SKM-1 (cell line): ENCODE measurements around the gene DPP10.
"Not testable (repeated sequence)": the region's sequence is repeated elsewhere in the genome, so short reads cannot be mapped to it uniquely, and the experiment has no call there.

Experiments
- DNase-seq: peaks from one replicate; lab custom pipeline; 2025; ENCODE audit not compliant: unreplicated experiment; lab: John Stamatoyannopoulos, UW

Gene DPP10

DNA sequence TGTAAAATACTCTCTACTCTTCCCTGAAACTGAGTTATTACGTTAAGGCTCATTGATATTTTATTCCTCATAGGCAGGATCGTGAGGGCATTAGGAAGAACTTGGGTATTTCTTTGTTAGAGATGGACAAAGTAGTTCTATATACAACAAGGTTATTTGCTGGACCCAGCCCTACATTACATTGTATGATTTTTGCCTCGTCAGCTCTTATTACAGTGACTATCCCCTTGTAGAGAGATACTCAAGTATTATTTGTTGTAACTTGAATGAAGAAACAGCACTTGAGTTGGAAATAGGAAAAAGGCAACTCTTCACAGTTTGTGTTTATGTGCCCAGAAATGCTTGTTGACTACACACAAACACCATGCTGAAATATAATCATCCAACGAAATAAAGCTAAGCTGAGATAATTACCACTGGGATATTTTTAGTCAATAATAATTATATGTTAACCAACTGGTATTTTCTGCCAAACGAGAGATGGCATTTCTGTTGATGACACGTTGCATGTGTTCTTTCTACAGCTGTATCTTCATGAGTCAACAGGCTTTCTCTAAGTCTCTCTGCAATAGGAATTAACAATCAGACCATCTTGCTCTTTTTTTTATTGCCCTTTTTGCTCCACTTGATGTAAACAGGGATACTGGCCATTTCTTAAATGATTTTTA, 947.6 kb downstream of the DPP10 start:
- DNase-seq: no peak

- DNase-seq: no peak
These were observed 954.1 kb downstream of the DPP10 start for GRCh38 chr2:115396579-115396978.

GRCh38 chr2:115400940-115401339, 958.5 kb downstream of the DPP10 start:
- no peak for DNase-seq

DNA sequence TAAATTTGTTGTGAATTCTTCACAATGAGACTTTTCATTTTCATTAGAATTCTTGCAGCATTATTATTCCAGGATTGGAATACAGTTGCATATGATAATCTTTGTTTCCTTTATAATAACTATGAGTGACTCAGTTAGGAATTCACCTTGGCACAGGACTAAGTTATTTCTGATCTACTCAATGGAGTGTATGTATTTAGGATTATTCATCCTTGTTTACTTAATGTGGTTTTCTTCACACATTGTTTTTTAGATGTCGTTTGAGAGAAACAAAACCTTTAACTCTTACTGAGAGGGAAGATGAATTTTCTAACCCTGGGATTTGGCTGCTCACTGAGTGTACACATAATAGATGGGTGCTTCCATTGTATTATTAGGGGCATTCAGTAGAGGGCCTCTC, 970.1 kb downstream of the DPP10 start:
- DNase-seq: no peak

DNA sequence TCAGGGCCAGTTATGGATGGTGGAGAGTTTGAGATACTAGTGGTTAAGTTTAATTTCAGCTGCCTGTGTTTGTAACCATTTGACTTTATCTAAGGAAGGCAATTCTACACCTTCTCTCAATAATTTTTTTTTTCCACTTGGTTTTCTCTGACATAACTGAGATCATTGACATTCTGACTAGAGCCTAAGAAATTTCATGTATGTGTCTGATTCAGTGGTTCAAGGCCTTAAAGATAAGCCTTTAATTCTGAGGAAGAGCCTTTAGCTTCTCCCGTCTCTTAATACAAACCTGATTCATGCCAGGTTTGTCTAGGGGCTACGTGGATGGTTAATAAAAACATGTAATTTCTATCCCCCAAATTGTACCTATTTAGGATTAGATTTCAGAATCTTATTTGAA, 971.4 kb downstream of the DPP10 start:
- no peak for DNase-seq

DNA sequence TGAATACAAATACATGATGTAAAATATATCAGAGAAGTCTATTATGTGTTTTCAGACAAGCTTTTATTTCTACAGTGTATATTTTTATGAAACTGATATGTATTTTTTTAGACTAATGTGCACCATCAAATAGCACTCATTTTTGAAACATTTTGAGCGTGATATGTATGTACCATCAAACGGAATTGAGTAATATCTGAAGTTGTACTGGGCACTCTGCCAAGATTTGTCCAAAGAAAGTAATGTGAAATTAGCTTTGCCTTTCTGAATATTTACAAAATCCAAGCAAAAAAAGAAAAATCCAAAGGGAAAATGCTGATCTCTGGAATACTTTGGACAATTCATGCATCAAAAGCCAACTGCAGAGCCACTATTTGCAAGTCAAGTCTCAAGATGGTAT, 972.0 kb downstream of the DPP10 start:
- no peak for DNase-seq

DNA sequence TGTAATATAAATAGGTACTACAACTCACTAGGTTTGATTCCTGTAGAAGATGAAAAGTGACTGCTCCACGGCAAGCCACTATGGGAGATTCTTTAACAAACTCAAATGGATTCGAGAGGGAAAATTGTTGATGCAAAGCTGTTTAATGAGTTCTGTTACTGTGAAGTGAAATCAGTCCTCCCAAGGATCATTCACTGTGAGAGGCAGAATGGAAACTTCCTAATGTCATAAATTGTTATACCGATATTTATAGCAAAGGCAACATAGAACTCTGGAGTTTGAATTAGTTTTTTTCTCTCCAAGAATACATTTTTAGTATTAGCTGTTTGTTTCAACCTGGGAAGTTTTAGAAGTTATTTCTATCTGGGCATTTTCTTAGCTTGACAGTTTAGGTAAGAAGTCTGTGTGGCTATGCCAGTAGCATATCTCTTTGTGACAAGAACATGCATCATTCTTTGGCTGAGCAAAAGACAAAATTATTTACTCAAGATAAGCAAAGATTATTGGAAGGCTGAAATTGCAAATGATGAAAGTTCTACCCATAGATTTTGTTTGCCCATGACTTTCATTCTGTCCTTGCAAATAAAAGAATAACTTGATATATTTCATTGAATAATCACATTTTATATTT, 979.7 kb downstream of the DPP10 start:
- DNase-seq: no peak

- DNase-seq: no peak
These were observed 985.0 kb downstream of the DPP10 start for GRCh38 chr2:115427436-115427835.

DNA sequence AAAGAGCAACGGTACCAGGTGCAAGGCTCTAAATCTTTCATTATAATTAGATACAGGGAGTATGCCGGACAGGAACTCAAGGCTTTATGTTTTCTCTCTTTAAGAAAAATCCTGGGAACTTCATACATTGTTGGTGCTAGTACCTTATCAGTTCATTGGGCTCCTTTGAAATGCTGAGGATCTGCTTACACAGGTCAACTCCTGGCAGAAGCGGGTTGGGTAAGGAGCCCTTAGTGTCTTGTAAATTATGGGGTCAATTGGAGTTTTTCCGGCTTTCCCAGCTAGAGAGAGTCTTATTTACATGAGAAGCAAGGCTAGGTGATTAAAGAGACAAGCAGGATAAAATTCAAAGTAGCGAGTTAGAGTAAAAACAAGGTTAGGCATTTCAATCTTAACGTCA, 998.3 kb downstream of the DPP10 start:
- DNase-seq: not testable (repeated sequence)

DNA sequence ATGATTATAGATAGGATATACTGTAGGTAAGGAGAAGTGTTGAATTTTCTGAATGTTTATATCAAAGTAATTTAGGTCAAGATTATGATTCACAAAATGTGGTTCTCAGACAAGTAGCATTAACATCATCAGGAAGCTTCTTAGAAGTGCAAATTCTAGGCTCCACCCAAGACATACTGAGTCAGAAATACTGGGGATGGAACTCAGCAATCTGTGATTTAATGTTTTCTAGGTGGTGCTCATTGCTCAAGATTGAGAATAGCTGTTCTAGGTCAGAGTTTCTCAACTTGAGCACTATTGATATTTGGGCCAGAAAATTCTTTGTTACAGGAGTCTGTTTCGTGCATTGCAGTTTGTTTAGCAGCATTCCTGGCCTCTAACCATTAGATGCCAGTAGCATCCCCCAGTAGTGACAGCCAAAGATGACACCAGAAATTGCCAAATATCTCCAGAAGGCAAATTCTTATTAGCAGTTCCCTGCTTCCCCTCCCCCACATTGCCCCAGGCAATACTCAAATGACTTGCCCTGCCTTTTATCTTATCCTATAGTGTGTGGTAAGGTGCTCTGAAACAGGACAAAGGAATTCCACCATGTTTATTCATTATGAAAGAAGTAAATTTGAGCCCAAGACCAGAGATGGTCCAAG, 1001.2 kb downstream of the DPP10 start:
- no peak for DNase-seq

DNA sequence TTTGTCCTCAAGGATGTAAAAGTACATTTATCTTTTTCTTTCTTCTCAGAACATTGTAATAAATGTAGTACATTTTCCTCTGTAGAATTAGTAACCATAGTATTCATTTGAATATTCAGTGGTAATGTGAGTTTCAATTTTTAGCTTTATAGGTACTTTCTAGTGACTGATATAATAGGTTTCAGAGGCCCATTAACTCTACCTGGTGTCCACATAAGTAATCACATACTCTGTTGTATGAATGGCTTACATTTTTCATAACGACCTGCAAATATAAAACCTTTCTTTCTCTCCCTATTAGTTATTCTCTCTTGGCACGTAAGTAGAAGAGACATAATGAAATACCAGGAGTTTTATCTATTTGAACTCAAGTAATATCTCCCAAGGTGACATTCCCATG, 1017.6 kb downstream of the DPP10 start:
- DNase-seq: no peak

GRCh38 chr2:115480741-115481140, 1038.3 kb downstream of the DPP10 start:
- DNase-seq: no peak

GRCh38 chr2:115481842-115482241, 1039.4 kb downstream of the DPP10 start:
- DNase-seq: no peak

GRCh38 chr2:115483666-115484065, 1041.2 kb downstream of the DPP10 start:
- DNase-seq: no peak

DNA sequence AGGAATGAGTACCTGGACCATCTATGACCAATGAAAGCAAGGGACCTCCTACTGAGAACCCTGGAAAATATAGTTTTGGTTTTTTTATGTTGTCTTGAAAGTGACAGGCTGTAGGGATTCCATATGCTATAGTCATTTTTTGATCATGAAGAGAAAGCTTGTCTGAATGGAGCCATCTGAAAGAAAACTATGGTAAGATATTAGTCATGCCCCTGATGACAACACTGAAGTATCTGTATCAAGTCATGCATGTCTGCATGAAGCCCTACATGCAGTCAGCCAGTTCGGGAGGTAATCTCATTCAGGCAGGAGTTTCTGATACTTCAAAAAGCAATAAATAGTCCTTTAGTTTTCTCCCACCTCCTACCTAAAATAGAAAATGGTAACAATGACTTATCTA, 1042.0 kb downstream of the DPP10 start:
- no peak for DNase-seq

DNA sequence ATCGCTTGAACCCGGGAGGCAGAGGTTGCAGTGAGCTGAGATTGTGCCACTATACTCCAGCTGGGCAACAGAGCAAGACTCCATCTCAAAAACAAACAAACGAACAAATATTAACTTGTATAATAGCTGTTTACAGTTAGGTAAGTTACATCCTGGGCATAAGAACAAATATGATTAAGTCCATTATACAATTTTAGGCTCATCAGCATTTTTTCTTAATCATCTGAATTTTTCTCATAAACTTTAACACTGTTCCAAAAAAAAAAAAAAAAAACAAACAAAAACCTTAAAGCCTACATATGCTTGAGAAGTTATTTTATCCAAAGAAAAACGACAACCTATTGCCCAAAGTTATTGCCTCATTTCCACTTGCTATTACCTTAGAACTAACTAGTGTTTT, 1042.5 kb downstream of the DPP10 start:
- no peak for DNase-seq

- no peak for DNase-seq
These were observed 1048.8 kb downstream of the DPP10 start for GRCh38 chr2:115491186-115491793.

GRCh38 chr2:115505331-115505730, 1062.9 kb downstream of the DPP10 start:
- no peak for DNase-seq

DNA sequence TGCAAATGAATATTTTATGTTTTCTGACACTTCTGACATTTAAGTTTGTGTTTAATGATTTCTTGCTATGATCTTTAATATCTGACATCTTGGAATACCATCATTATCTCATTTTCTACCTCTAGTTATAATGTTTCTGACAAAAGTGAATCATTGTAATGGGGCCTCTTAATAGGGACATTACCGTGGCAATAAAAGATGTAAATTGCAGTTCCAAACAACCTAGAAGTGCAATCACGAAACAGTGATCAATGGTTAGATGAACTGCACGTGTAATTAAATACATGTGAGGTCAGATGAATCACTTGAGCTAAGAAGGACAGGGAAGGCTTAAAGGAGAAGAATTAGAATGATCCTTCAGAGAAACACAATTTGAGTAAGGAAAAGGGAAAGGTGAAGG, 1078.3 kb downstream of the DPP10 start:
- no peak for DNase-seq

- DNase-seq: no peak
These were observed 1082.0 kb downstream of the DPP10 start for GRCh38 chr2:115524452-115524851.

DNA sequence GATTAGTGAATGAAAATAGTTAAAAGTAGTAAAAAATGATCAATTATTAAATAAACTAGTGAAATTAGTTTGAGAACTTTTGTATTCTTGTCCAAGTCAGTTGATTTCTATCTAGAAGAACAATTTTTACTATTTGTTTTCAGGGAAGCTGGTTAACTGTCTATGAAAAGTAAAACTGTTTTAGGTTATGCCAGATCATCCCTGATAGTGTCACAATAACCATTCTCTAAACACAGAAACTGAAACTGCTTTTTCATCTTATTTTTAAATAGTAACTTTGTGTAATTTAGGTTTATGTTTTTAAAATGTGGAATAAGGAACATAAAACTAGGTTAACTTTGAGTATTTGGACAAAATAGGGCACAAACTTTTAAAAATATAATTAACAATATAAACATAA, 1087.2 kb downstream of the DPP10 start:
- DNase-seq: no peak

GRCh38 chr2:115533081-115533480, 1090.6 kb downstream of the DPP10 start:
- DNase-seq: no peak
